Activated CD8-positive, alpha-beta memory T cell treated with anti-CD3 and anti-CD28 coated beads, Interleukin-2, amount 10 ng/mL, durations not matched to agents 7 days and 5 days (primary cell): ENCODE measurements around the gene GAB1. TPM values are rescaled to one million over a fixed set of nuclear protein-coding genes. Genes with fewer than 3 reads are reported as not detected.

Experiments
- ATAC-seq: fragments of 150-1000 bp; cut with Tn5 transposase; one replicate; pipeline ENCODE4 v1.10.0; 2021; ENCODE audit warnings: moderate library complexity
- CTCF ChIA-PET: fragments of 350-600 bp; sonication (Branson Sonifier 250); formaldehyde crosslinking; loops from one replicate; lab custom pipeline; 2021; ENCODE audit warnings: antibody characterized with exemption; lab: Charles Lee
- DNase-seq: peaks from one replicate; pipeline ENCODE4 v3.0.0-alpha.2; 2020
- H3K27ac Mint-ChIP-seq: one replicate; pipeline ENCODE4 v1.8.0; 2021; ENCODE audit warnings: mild to moderate bottlenecking, mixed read lengths
- H3K27me3 Mint-ChIP-seq: one replicate; pipeline ENCODE4 v1.8.0; 2021; ENCODE audit warnings: mixed read lengths
- H3K36me3 Mint-ChIP-seq: one replicate; pipeline ENCODE4 v1.8.0; 2021; ENCODE audit warnings: mild to moderate bottlenecking, mixed read lengths
- H3K4me1 Mint-ChIP-seq: one replicate; pipeline ENCODE4 v1.8.0; 2021; ENCODE audit warnings: mixed read lengths
- H3K4me3 Mint-ChIP-seq: one replicate; pipeline ENCODE4 v1.8.0; 2021; ENCODE audit warnings: mild to moderate bottlenecking, moderate library complexity, mixed read lengths
- H3K9me3 Mint-ChIP-seq: one replicate; pipeline ENCODE4 v1.8.0; 2022; ENCODE audit warnings: low read depth, mixed read lengths
- total RNA-seq, 2 experiments: library from RNA; stranded (reverse); gene quantifications; one replicate each; pipeline ENCODE4 v1.2.3, GENCODE V29; 2021

Gene GAB1
- total RNA-seq, 2 experiments from 2014 or later: 0.55 to 0.91 TPM

DNA sequence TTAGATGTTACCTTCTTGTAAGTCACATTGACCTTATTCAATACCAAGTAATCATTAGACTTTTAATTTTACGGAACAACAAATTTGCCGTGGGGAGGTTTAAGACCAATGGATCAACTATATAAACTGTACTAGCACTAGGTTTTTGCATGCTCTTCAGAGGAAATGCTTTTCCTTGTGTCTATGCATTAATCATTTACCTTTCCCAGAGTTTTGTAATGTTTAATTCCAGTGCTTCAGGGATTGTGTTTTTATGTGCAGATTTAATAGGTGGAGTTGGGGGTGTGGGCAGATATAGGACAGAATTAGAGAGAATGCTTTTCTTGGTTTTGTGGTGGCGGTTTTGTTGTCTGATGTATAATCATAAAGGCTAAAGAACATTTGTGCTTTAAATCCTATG is 100.8 kb downstream of the GAB1 start:
- no peaks in the 10 kb centered on the region for H3K4me1 Mint-ChIP-seq
- H3K27me3 Mint-ChIP-seq: no peaks in the 10 kb centered on the region
- CTCF ChIA-PET: no interaction called here
- DNase-seq (no peak), ATAC-seq (no peak)
- no peaks in the 10 kb centered on the region for H3K9me3 Mint-ChIP-seq
- no peak overlapping the region for H3K27ac Mint-ChIP-seq
- no peak overlapping the region for H3K4me3 Mint-ChIP-seq
- no peaks in the 10 kb centered on the region for H3K36me3 Mint-ChIP-seq

DNA sequence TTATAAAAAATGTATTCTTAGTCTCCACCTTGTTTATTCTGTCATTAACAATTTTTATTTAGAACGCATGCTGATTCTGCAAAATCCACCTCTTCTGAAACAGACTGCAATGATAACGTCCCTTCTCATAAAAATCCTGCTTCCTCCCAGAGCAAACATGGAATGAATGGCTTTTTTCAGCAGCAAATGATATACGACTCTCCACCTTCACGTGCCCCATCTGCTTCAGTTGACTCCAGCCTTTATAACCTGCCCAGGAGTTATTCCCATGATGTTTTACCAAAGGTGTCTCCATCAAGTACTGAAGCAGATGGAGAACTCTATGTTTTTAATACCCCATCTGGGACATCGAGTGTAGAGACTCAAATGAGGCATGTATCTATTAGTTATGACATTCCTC is 101.3 kb downstream of the GAB1 start:
- ATAC-seq: no peak
- CTCF ChIA-PET: no interaction called here
- H3K27me3 Mint-ChIP-seq: no peaks in the 10 kb centered on the region
- H3K4me1 Mint-ChIP-seq: no peaks in the 10 kb centered on the region
- H3K27ac Mint-ChIP-seq: no peak overlapping the region
- no peaks in the 10 kb centered on the region for H3K9me3 Mint-ChIP-seq
- H3K4me3 Mint-ChIP-seq: no peak overlapping the region
- DNase-seq: no peak
- H3K36me3 Mint-ChIP-seq: no peaks in the 10 kb centered on the region

DNA sequence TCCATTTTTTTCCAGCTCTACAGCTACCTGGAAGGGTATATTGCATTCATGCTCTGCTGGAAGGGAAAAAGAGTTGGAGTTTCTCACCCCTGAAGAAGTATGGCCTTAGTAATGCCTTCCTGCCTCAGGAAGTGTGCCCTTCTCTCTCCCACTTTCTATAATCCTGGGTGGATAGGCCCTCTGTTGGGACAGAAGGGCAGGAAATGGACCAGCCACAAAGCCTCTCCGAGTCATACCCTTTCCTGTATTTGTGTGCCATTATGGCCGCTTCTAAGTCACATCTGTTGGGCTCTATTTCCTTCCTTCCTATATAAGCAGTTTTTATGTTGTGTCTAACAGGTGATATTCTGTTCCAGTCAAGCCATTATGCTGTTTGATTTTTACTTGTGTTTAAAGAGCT is 102.0 kb downstream of the GAB1 start:
- Mint-ChIP-seq H3K27ac (no peak overlapping the region), H3K4me3 (no peak overlapping the region), H3K4me1 (no peaks in the 10 kb centered on the region), H3K27me3 (no peaks in the 10 kb centered on the region), H3K9me3 (no peaks in the 10 kb centered on the region), H3K36me3 (no peaks in the 10 kb centered on the region)
- DNase-seq (no peak), ATAC-seq (no peak)
- CTCF ChIA-PET: no interaction called here

DNA sequence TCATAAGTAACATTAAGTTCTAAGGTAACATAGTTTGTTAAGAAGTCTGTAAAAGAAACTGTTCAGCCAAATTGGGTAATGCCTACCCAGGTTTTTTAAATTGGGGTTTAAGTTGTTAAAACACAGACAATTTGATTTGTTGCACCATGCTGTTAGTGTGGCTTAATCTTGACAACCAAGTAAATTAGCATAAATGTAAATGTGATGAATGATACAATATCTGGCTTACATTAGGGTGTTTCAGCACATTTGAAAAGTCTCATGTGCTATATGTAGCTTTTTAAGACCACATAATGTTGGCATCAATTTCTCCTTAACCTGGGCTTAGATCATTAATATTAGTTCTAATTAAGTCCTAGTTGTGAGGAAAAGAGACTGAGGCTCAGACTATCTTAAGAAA is 104.4 kb downstream of the GAB1 start:
- CTCF ChIA-PET: no interaction called here
- no peaks in the 10 kb centered on the region for H3K9me3 Mint-ChIP-seq
- H3K27me3 Mint-ChIP-seq: no peaks in the 10 kb centered on the region
- no peaks in the 10 kb centered on the region for H3K4me1 Mint-ChIP-seq
- H3K4me3 Mint-ChIP-seq: no peak overlapping the region
- H3K36me3 Mint-ChIP-seq: no peaks in the 10 kb centered on the region
- DNase-seq (no peak), ATAC-seq (no peak)
- H3K27ac Mint-ChIP-seq: no peak overlapping the region

DNA sequence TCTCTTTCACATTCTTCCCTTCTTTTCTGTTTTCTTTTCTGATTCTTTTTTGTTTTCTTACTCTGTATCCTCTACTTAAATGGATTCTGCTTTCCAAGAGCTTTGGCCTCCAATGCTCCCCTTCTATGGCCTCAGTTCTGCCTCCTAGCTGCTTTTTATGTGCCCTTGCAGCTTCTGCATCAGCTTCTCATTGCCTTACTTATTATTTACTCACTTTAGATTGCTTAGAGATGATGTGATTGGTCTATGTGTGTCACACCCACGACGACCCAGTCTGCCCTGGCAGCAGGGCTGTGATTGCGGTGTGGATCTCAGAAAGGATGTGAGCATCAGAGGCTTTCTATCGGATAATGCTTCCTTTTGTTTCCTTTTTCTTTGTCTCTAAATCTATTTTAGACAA is 105.0 kb downstream of the GAB1 start:
- Mint-ChIP-seq H3K4me3 (no peak overlapping the region), H3K27me3 (no peaks in the 10 kb centered on the region), H3K27ac (no peak overlapping the region), H3K9me3 (no peaks in the 10 kb centered on the region), H3K4me1 (no peaks in the 10 kb centered on the region), H3K36me3 (no peaks in the 10 kb centered on the region)
- no peak for ATAC-seq
- CTCF ChIA-PET: no interaction called here
- no peak for DNase-seq

DNA sequence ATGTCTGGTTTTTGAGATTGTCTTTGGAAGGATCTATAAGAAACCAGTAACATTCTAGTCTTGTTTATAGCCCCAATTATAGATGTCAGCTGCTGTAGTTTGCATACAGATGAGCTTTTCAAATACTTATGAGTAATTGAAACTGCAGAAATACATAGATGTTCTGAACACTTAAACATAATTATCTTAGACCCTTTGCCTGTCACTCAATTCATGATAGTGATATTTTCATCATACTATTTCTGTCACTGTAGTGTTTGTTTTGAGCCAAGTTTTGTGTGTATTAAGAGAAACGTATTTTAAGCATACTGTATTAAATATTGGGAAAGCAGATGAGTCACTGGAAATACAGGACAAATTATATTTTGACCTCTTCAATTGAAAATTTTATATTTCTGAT is 107.1 kb downstream of the GAB1 start:
- Mint-ChIP-seq H3K36me3 (no peaks in the 10 kb centered on the region), H3K4me1 (no peaks in the 10 kb centered on the region), H3K27ac (no peak overlapping the region), H3K27me3 (no peaks in the 10 kb centered on the region), H3K4me3 (no peak overlapping the region), H3K9me3 (no peaks in the 10 kb centered on the region)
- CTCF ChIA-PET: no interaction called here
- no peak for ATAC-seq
- DNase-seq: no peak

DNA sequence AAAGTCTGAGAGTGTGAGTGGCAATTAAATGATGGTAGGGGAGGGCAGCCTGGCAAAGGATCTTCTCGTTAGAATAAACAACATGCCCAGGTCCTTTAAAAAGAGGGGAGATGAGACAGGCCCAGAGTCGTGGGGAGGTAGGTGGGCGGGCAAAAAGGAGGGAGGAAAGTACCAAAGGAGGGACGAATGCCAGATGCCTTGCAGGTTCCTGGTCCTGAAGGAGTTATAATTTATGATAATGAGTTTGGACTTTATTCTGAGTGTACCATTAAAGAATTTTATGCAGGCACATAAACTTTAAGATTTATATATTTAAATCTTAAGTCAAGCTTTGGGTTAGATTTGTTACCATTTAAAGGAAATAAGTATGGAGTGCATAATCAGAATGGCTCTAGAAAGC is 114.5 kb downstream of the GAB1 start:
- H3K36me3 Mint-ChIP-seq: no peaks in the 10 kb centered on the region
- no peak for ATAC-seq

DNA sequence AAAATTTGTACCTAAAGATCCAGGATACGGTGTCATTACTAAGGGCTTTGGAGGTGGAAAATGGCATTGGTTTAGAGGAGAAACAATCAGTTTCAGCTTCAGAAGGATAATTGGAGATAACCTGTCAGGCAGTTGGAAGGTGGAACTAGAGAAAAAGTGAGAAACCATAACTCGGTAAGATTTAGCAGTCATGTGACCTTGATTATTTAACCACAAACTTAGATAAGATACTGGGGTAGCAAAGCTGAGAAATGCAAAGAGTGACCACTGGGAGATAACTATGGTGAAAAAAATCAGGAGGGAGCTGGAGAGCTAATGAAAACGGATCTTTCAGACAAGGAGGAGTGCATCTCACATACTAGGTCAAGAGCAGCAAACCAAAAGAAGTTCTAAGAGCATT is 118.5 kb downstream of the GAB1 start:
- H3K27me3 Mint-ChIP-seq: peaks cover 8% of the 10 kb centered on the region

More for the DNA sequence above, 114.5 kb downstream of the GAB1 start:
- H3K27ac Mint-ChIP-seq: no peak overlapping the region
- no peak for DNase-seq
- no peaks in the 10 kb centered on the region for H3K9me3 Mint-ChIP-seq
- no peaks in the 10 kb centered on the region for H3K4me1 Mint-ChIP-seq
- CTCF ChIA-PET: no interaction called here
- H3K4me3 Mint-ChIP-seq: no peak overlapping the region
- H3K27me3 Mint-ChIP-seq: peaks cover 8% of the 10 kb centered on the region

DNA sequence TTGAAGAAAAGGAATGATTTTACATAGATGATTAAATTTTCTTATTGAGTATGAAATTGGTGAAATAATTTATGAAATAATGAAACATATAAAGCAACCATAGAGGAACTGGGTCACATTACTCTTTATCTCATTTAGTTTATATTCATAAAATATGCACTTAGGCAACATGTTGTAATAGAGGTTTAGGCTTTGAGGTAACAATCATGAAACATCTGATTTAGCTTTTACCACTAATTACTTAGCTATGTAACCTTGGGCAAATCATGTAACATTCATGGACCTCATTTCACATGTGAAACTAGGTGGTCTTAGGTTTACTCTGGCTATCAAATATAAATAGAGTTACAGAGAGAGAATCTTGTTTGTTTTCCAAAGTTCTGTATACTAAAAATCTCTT is 122.3 kb downstream of the GAB1 start:
- peaks cover 6% of the 10 kb centered on the region for H3K27me3 Mint-ChIP-seq
- no peak overlapping the region for H3K4me3 Mint-ChIP-seq
- no peaks in the 10 kb centered on the region for H3K9me3 Mint-ChIP-seq
- H3K36me3 Mint-ChIP-seq: no peaks in the 10 kb centered on the region
- CTCF ChIA-PET: no interaction called here
- DNase-seq (no peak), ATAC-seq (no peak)
- no peak overlapping the region for H3K27ac Mint-ChIP-seq
- H3K4me1 Mint-ChIP-seq: no peaks in the 10 kb centered on the region

More for the DNA sequence above, 118.5 kb downstream of the GAB1 start:
- Mint-ChIP-seq H3K4me1 (no peaks in the 10 kb centered on the region), H3K4me3 (no peak overlapping the region), H3K27ac (no peak overlapping the region), H3K9me3 (no peaks in the 10 kb centered on the region), H3K36me3 (no peaks in the 10 kb centered on the region)
- DNase-seq (no peak), ATAC-seq (no peak)
- CTCF ChIA-PET: no interaction called here

DNA sequence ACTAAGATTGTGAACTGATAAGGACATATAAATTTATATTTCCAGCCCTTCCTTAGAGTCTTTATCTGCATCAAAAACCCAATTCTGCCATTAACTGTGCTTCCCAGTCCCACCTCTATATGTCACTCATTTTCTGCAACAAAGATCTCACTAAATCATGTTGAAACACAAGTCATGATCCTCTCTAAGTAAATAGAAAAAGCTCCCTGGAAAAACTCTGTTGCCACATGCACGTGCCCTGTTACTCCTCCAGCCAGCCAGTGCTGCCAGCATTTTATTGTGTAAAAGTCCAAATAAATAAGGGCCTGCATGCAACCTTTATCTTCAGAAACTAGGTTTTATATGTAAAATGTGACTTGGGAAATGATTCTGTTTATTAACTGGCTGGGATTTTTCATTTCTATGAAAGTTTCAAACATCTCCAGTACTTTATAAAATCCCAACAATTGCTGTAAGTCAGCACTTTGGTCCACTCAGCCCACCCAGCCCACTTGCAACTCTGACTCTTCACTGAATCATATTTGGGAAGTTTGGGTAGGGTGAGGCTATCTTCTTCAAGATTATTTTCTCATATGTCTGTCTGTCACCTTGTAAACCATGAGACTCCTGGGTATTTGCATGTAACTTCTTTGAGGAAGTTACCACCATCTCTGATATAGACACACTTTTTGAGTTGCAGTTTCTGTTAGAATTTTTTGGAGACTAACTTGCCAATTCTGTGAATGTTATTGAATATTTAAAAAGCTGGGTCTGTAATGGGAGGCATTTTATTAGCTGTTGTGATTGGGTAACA is 136.9 kb downstream of the GAB1 start:
- DNase-seq (no peak), ATAC-seq (no peak)
- Mint-ChIP-seq H3K36me3 (no peaks in the 10 kb centered on the region), H3K27me3 (peaks cover 6% of the 10 kb centered on the region), H3K4me3 (no peak overlapping the region), H3K4me1 (no peaks in the 10 kb centered on the region), H3K9me3 (no peaks in the 10 kb centered on the region), H3K27ac (no peak overlapping the region)
- CTCF ChIA-PET: no interaction called here

DNA sequence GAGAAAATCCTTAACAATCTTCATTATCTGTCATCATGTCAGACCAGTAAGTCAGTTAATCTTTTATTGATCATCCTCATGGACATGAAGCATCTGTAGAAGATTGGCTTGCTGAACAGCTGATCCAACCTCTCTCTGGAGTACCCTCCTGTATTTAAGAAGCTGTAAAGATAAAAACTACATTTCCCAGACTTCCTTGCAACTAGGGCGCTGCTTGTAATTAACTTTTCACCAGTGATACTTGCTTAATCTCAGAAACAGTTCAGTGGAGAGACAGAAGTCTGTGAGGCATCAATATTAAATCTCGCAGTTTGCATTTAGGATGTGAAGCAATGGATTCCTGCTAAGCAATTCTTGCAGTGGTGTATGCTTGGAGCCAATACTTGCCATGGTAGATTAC is 140.8 kb downstream of the GAB1 start:
- H3K4me1 Mint-ChIP-seq: no peaks in the 10 kb centered on the region
- no peak overlapping the region for H3K4me3 Mint-ChIP-seq
- CTCF ChIA-PET: interaction anchor here (1.0 kb wide), 1 partner anchor 12 kb away, joined by 3 read pairs; no protein-coding TSS in a partner anchor
- H3K27me3 Mint-ChIP-seq: peaks cover 12% of the 10 kb centered on the region
- no peaks in the 10 kb centered on the region for H3K36me3 Mint-ChIP-seq
- DNase-seq (no peak), ATAC-seq (no peak)
- H3K27ac Mint-ChIP-seq: no peak overlapping the region
- no peaks in the 10 kb centered on the region for H3K9me3 Mint-ChIP-seq

DNA sequence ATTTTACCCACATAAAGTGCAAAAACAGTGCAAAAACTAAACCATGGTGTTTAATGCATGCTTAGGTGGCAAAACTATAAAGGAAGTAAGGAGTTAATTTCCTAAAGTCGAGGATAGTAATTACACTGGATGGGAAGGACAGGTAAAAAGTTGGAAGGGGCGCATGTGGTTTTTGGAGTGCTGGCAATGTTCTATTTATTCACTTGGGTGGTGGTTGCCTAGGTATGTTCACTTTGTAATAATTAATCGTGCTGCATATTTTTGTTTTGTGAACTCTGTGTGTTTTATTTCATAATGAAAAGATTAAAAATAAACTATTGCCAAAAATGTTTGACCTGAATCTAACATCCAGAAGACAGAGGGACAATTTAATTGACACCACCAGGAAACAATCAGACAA is 144.7 kb downstream of the GAB1 start:
- Mint-ChIP-seq H3K27ac (no peak overlapping the region), H3K4me3 (no peak overlapping the region), H3K4me1 (no peaks in the 10 kb centered on the region), H3K9me3 (no peaks in the 10 kb centered on the region), H3K27me3 (peaks cover 22% of the 10 kb centered on the region), H3K36me3 (no peaks in the 10 kb centered on the region)
- CTCF ChIA-PET: no interaction called here
- no peak for DNase-seq
- ATAC-seq: no peak

DNA sequence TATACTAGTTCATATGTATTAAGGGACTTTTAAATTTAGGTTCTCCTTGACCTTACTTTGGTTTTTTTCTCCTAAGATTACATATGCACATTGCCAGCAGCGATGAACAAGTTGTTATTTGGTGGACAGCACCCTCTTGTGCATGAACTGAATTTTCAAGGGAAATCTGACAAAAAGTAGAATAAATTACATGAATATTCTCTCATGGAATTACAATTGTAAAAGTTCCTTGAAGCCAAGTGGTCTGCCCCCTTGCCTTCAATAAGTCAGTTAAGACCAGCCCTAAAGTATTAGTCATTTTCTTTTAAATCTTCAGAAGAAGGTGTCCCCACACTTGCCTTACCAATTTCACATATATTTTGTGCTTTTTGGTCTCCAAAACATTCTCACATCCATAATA is 146.2 kb downstream of the GAB1 start:
- CTCF ChIA-PET: no interaction called here

DNA sequence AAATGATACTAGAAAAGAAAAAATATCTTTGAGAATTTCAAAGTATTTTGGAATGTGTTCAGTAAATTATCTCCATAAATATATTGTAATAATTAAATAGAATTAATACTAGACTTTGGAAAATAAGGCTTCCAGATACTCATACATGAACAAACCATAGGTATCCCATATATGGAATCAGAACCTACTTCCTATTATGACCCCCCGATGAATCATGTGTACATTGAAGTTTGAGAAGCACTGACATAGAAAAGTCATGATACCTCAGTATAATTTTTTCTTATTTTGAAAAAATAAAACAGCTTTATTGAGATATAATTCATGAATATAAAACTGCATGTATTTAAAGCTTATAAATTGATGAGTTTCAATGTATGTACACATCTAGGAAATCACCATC is 149.6 kb downstream of the GAB1 start:
- Mint-ChIP-seq H3K36me3 (no peaks in the 10 kb centered on the region), H3K27me3 (peaks cover 15% of the 10 kb centered on the region), H3K9me3 (no peaks in the 10 kb centered on the region), H3K4me3 (no peak overlapping the region), H3K4me1 (no peaks in the 10 kb centered on the region), H3K27ac (no peak overlapping the region)
- no peak for ATAC-seq
- DNase-seq: no peak
- CTCF ChIA-PET: no interaction called here

More for the DNA sequence above, 146.2 kb downstream of the GAB1 start:
- Mint-ChIP-seq H3K4me3 (no peak overlapping the region), H3K27me3 (peaks cover 22% of the 10 kb centered on the region), H3K4me1 (no peaks in the 10 kb centered on the region), H3K36me3 (no peaks in the 10 kb centered on the region), H3K9me3 (no peaks in the 10 kb centered on the region), H3K27ac (no peak overlapping the region)
- ATAC-seq: no peak
- no peak for DNase-seq
